ENCODE results near the gene NPAS4. TPM values are rescaled to one million over a fixed set of nuclear protein-coding genes. Genes with fewer than 3 reads are reported as not detected.
A peak's percentile ranks its signal among the peaks of the same experiment; 100 is the strongest.

Gene NPAS4
- total RNA-seq, 2 experiments from 2014 or later = 0.12 TPM; not detected in 1

- H3K27ac Mint-ChIP-seq = peak overlapping the region; percentile 34
- peak overlapping the region; percentile 63 for H3K4me3 Mint-ChIP-seq
- H3K27me3 Mint-ChIP-seq = peaks cover 35% of the 10 kb centered on the region
- peaks cover 3% of the 10 kb centered on the region for H3K4me1 Mint-ChIP-seq
- peak; percentile 88 for ATAC-seq
- H3K9me3 Mint-ChIP-seq (ENCODE audit: low read depth) = no peaks in the 10 kb centered on the region
- DNase-seq = peak; percentile 92
- CTCF ChIA-PET = interaction anchor here (0.6 to 4.7 kb wide), 28 partner anchors 8 to 422 kb away, joined by 3 to 46 read pairs (median 5); partner anchors contain the start of genes DPP3, MRPL11, NPAS4 and RBM4B
- no peaks in the 10 kb centered on the region for H3K36me3 Mint-ChIP-seq
These were observed 12.2 kb upstream of the NPAS4 start for GRCh38 chr11:66408488-66409214.

- no peak for ATAC-seq
These were observed 11.6 kb upstream of the NPAS4 start for GRCh38 chr11:66409226-66409625.

GRCh38 chr11:66410191-66410590 is 10.6 kb upstream of the NPAS4 start:
- DNase-seq (no peak), ATAC-seq (no peak)
- Mint-ChIP-seq H3K36me3 (no peaks in the 10 kb centered on the region), H3K27me3 (peaks cover 33% of the 10 kb centered on the region), H3K4me1 (peaks cover 3% of the 10 kb centered on the region), H3K27ac (no peak overlapping the region), H3K9me3 (ENCODE audit: low read depth) (no peaks in the 10 kb centered on the region), H3K4me3 (no peak overlapping the region)
- CTCF ChIA-PET = interaction anchor here (1.4 to 4.7 kb wide), 7 partner anchors 11 to 267 kb away, joined by 5 to 46 read pairs (median 15); partner anchors contain the start of genes MRPL11, NPAS4 and RBM4B

More at GRCh38 chr11:66409226-66409625, 11.6 kb upstream of the NPAS4 start:
- H3K27ac Mint-ChIP-seq = no peak overlapping the region
- H3K4me3 Mint-ChIP-seq = no peak overlapping the region
- H3K4me1 Mint-ChIP-seq = peaks cover 3% of the 10 kb centered on the region
- CTCF ChIA-PET = interaction anchor here (0.6 to 4.7 kb wide), 27 partner anchors 9 to 421 kb away, joined by 3 to 46 read pairs (median 5); partner anchors contain the start of genes DPP3, MRPL11, NPAS4 and RBM4B
- H3K36me3 Mint-ChIP-seq = no peaks in the 10 kb centered on the region
- H3K27me3 Mint-ChIP-seq = peaks cover 34% of the 10 kb centered on the region
- no peaks in the 10 kb centered on the region for H3K9me3 Mint-ChIP-seq (ENCODE audit: low read depth)
- no peak for DNase-seq

- ATAC-seq (no peak), DNase-seq (no peak)
- Mint-ChIP-seq H3K36me3 (no peaks in the 10 kb centered on the region), H3K4me3 (no peak overlapping the region), H3K4me1 (peaks cover 3% of the 10 kb centered on the region), H3K9me3 (ENCODE audit: low read depth) (no peaks in the 10 kb centered on the region), H3K27ac (no peak overlapping the region), H3K27me3 (peaks cover 37% of the 10 kb centered on the region)
- CTCF ChIA-PET = interaction anchor here (1.0 to 4.7 kb wide), 5 partner anchors 10 to 267 kb away, joined by 3 to 35 read pairs (median 6); partner anchors contain the start of genes MRPL11 and NPAS4
These were observed 9.5 kb upstream of the NPAS4 start for GRCh38 chr11:66411323-66411722.

GRCh38 chr11:66412110-66412509 is 8.7 kb upstream of the NPAS4 start:
- DNase-seq = no peak
- peaks cover 43% of the 10 kb centered on the region for H3K27me3 Mint-ChIP-seq
- H3K36me3 Mint-ChIP-seq = no peaks in the 10 kb centered on the region
- CTCF ChIA-PET = interaction anchor here (1.0 to 2.1 kb wide), 3 partner anchors 9 to 266 kb away, joined by 4 to 6 read pairs (median 6); partner anchors contain the start of genes MRPL11 and NPAS4
- no peak overlapping the region for H3K4me3 Mint-ChIP-seq
- no peaks in the 10 kb centered on the region for H3K9me3 Mint-ChIP-seq (ENCODE audit: low read depth)
- peaks cover 3% of the 10 kb centered on the region for H3K4me1 Mint-ChIP-seq
- no peak for ATAC-seq
- no peak overlapping the region for H3K27ac Mint-ChIP-seq

GRCh38 chr11:66413167-66413566 is 7.7 kb upstream of the NPAS4 start:
- Mint-ChIP-seq H3K27ac (no peak overlapping the region), H3K4me1 (peaks cover 12% of the 10 kb centered on the region), H3K9me3 (ENCODE audit: low read depth) (no peaks in the 10 kb centered on the region), H3K27me3 (peaks cover 48% of the 10 kb centered on the region), H3K36me3 (no peaks in the 10 kb centered on the region), H3K4me3 (no peak overlapping the region)
- DNase-seq = no peak
- no peak for ATAC-seq
- CTCF ChIA-PET = interaction anchor here (1.2 kb wide), 1 partner anchor 26 kb away, joined by 3 read pairs; no protein-coding TSS in a partner anchor

GRCh38 chr11:66414120-66414934 is 6.5 kb upstream of the NPAS4 start:
- Mint-ChIP-seq H3K36me3 (no peaks in the 10 kb centered on the region), H3K27me3 (peaks cover 55% of the 10 kb centered on the region), H3K9me3 (ENCODE audit: low read depth) (peaks cover under 1% of the 10 kb centered on the region), H3K27ac (no peak overlapping the region), H3K4me1 (peaks cover 14% of the 10 kb centered on the region), H3K4me3 (no peak overlapping the region)
- CTCF ChIA-PET = interaction anchor here (1.1 to 1.5 kb wide), 4 partner anchors 20 to 28 kb away, joined by 3 to 4 read pairs (median 4); partner anchors contain the start of gene MRPL11
- DNase-seq = no peak
- no peak for ATAC-seq

GRCh38 chr11:66415423-66415822 is 5.4 kb upstream of the NPAS4 start:
- H3K4me3 Mint-ChIP-seq = no peak overlapping the region
- CTCF ChIA-PET = interaction anchor here (1.2 to 1.4 kb wide), 2 partner anchors 19 to 25 kb away, joined by 3 to 4 read pairs; no protein-coding TSS in a partner anchor
- H3K4me1 Mint-ChIP-seq = peaks cover 14% of the 10 kb centered on the region
- ATAC-seq (no peak), DNase-seq (no peak)
- no peaks in the 10 kb centered on the region for H3K36me3 Mint-ChIP-seq
- peaks cover 63% of the 10 kb centered on the region for H3K27me3 Mint-ChIP-seq
- H3K27ac Mint-ChIP-seq = no peak overlapping the region
- H3K9me3 Mint-ChIP-seq (ENCODE audit: low read depth) = peaks cover 3% of the 10 kb centered on the region

GRCh38 chr11:66417000-66417399 is 3.8 kb upstream of the NPAS4 start:
- Mint-ChIP-seq H3K36me3 (no peaks in the 10 kb centered on the region), H3K9me3 (ENCODE audit: low read depth) (peaks cover 3% of the 10 kb centered on the region), H3K4me3 (no peak overlapping the region), H3K27me3 (peaks cover 65% of the 10 kb centered on the region), H3K27ac (no peak overlapping the region), H3K4me1 (peaks cover 14% of the 10 kb centered on the region)
- DNase-seq (no peak), ATAC-seq (no peak)
- CTCF ChIA-PET = interaction anchor here (1.4 to 3.3 kb wide), 3 partner anchors 9 to 262 kb away, joined by 8 to 28 read pairs (median 10); no protein-coding TSS in a partner anchor

GRCh38 chr11:66418168-66418985 is 2.5 kb upstream of the NPAS4 start:
- DNase-seq (peak; percentile 73), ATAC-seq (peak; percentile 61)
- CTCF ChIA-PET = interaction anchor here (1.0 to 3.3 kb wide), 9 partner anchors 10 to 260 kb away, joined by 3 to 28 read pairs (median 8); partner anchors contain the start of genes MRPL11 and RBM4B
- Mint-ChIP-seq H3K27me3 (peaks cover 58% of the 10 kb centered on the region), H3K9me3 (ENCODE audit: low read depth) (peaks cover 3% of the 10 kb centered on the region), H3K4me3 (no peak overlapping the region), H3K36me3 (no peaks in the 10 kb centered on the region), H3K4me1 (peaks cover 14% of the 10 kb centered on the region), H3K27ac (no peak overlapping the region)

GRCh38 chr11:66418986-66419308 is 1.9 kb upstream of the NPAS4 start:
- CTCF ChIA-PET = interaction anchor here (1.1 to 3.3 kb wide), 3 partner anchors 11 to 33 kb away, joined by 3 to 28 read pairs (median 8); partner anchors contain the start of gene MRPL11
- Mint-ChIP-seq H3K9me3 (ENCODE audit: low read depth) (peaks cover 3% of the 10 kb centered on the region), H3K36me3 (no peaks in the 10 kb centered on the region), H3K27me3 (peaks cover 58% of the 10 kb centered on the region), H3K4me3 (no peak overlapping the region), H3K27ac (no peak overlapping the region), H3K4me1 (peaks cover 14% of the 10 kb centered on the region)
- DNase-seq (no peak), ATAC-seq (no peak)

- Mint-ChIP-seq H3K9me3 (ENCODE audit: low read depth) (peaks cover 3% of the 10 kb centered on the region), H3K36me3 (no peaks in the 10 kb centered on the region), H3K4me3 (no peak overlapping the region), H3K4me1 (peaks cover 14% of the 10 kb centered on the region), H3K27me3 (peaks cover 52% of the 10 kb centered on the region), H3K27ac (no peak overlapping the region)
- CTCF ChIA-PET = interaction anchor here (1.1 to 3.3 kb wide), 3 partner anchors 11 to 34 kb away, joined by 3 to 35 read pairs (median 28); no protein-coding TSS in a partner anchor
- no peak for DNase-seq
- no peak for ATAC-seq
These were observed 1.0 kb upstream of the NPAS4 start for GRCh38 chr11:66419825-66420224.

Measured in activated CD8-positive, alpha-beta memory T cell treated with anti-CD3 and anti-CD28 coated beads, Interleukin-2, amount 10 ng/mL, durations not matched to agents 7 days and 5 days (primary cell).